ENCODE results near the gene LIN7B.

Gene LIN7B

DNA sequence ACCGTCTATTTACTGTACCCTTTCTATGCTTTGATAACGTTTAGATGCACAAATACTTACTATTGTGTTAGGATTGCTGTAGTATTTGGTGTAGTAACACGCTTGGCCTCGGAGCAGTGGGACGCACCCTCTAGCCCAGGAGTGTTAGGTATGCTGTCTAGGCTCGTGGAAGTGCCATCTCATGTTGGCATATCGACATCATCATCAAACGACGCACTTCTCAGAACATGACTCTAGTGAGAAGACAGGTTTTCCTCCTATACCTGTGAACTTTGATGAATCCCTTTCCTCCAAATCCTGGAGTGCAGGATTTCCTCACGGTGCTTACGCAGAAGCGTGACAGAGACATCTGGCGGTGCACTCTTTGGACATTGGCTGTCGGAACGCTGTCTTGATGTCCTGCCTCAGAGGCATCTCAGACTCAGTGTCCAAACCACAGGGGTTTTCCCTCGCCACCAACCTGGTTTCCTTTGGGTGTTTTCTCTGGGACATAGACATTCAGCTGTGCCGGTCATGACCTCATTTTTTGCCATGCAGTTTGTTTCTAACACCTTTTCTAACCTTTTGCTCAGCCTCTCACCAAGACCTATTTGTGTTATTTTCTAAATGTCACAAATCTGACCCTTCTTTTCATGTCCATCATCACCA, 22.7 kb upstream of the LIN7B start:
- TF ChIP-seq TEAD4 (IDR thresholded peaks at IDR 0.05): no peak
- TF ChIP-seq CREB1 (IDR thresholded peaks at IDR 0.05; ENCODE audit: low read depth): no peak
- no peak for TF ChIP-seq EGR1 (IDR thresholded peaks at IDR 0.05)
- TF ChIP-seq TAF1 (IDR thresholded peaks at IDR 0.05; ENCODE audit: low read depth): no peak
- TF ChIP-seq NFIC (IDR thresholded peaks at IDR 0.05): no peak
- TF ChIP-seq, protein P1, sequence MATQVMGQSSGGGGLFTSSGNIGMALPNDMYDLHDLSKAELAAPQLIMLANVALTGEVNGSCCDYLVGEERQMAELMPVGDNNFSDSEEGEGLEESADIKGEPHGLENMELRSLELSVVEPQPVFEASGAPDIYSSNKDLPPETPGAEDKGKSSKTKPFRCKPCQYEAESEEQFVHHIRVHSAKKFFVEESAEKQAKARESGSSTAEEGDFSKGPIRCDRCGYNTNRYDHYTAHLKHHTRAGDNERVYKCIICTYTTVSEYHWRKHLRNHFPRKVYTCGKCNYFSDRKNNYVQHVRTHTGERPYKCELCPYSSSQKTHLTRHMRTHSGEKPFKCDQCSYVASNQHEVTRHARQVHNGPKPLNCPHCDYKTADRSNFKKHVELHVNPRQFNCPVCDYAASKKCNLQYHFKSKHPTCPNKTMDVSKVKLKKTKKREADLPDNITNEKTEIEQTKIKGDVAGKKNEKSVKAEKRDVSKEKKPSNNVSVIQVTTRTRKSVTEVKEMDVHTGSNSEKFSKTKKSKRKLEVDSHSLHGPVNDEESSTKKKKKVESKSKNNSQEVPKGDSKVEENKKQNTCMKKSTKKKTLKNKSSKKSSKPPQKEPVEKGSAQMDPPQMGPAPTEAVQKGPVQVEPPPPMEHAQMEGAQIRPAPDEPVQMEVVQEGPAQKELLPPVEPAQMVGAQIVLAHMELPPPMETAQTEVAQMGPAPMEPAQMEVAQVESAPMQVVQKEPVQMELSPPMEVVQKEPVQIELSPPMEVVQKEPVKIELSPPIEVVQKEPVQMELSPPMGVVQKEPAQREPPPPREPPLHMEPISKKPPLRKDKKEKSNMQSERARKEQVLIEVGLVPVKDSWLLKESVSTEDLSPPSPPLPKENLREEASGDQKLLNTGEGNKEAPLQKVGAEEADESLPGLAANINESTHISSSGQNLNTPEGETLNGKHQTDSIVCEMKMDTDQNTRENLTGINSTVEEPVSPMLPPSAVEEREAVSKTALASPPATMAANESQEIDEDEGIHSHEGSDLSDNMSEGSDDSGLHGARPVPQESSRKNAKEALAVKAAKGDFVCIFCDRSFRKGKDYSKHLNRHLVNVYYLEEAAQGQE (IDR thresholded peaks at IDR 0.05; ENCODE audit: low read depth): no peak
- TF ChIP-seq FOXM1 (IDR thresholded peaks at IDR 0.05; ENCODE audit: borderline replicate concordance, low read depth): no peak
- TF ChIP-seq RAD21 (IDR thresholded peaks at IDR 0.05; ENCODE audit: low read depth): no peak
- TF ChIP-seq USF1 (IDR thresholded peaks at IDR 0.05): no peak
- TF ChIP-seq, protein P2, sequence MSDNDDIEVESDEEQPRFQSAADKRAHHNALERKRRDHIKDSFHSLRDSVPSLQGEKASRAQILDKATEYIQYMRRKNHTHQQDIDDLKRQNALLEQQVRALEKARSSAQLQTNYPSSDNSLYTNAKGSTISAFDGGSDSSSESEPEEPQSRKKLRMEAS (IDR thresholded peaks at IDR 0.05): no peak
- no peak for TF ChIP-seq EP300 (IDR thresholded peaks at IDR 0.05; ENCODE audit: borderline replicate concordance)
- no peak for TF ChIP-seq CEBPB (IDR thresholded peaks at IDR 0.05)
- TF ChIP-seq ZBTB7A (IDR thresholded peaks at IDR 0.05; ENCODE audit: low read depth): no peak

GRCh38 chr19:49092686-49093085, 21.5 kb upstream of the LIN7B start:
- TF ChIP-seq FOXM1 (IDR thresholded peaks at IDR 0.05; ENCODE audit: borderline replicate concordance, low read depth) (no peak), ZBTB7A (IDR thresholded peaks at IDR 0.05; ENCODE audit: low read depth) (no peak)

DNA sequence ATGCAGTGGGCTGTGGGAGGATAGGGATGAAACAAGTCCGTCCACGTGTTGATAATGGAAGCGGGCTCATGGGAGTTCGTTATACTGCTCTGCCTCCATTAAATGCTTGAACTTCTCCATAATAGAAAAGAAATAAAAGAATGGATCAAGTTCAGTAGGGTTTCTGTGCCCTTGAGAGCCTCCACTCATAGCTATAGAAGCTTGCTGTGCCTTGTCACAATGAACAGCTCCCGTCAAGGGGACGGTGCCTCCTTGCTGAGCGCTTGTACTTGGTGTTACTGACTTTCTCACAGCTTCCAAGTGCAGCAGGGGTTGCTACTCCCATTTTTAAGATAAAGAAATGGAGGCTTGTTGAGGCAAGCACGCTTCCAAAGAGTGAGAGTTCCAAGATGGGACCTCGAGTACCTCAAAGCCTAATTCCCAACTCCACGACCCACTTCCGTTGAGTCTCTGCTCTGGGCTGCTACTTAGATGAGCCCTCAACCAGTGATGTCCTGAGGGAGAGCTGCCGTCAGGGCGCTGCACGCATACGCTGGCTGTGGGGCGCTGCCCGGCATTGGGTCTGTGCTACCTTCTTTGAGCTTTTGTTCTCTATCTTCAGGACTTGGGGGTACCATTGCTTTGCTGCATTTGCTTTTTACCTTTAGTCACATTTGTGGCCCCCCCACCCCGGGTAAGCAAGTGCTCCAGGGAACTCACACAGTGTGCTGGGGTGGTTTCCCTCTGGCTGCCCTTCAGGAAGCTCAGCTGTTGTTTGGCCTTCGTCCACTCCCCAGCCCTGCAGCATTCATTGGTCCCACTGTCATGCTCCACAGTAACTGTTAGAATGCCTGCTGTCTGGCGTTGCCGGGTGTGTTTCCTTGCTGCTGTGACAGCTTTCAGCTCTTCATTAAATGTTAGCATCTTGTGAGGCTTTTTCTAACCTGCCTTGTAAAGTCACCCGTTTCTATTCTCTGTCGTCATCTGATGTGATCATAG, 19.4 kb upstream of the LIN7B start:
- TF ChIP-seq ZBTB7A (IDR thresholded peaks at IDR 0.05; ENCODE audit: low read depth) (no peak), EP300 (IDR thresholded peaks at IDR 0.05; ENCODE audit: borderline replicate concordance) (no peak), CREB1 (IDR thresholded peaks at IDR 0.05; ENCODE audit: low read depth) (no peak), TAF1 (IDR thresholded peaks at IDR 0.05; ENCODE audit: low read depth) (no peak), RAD21 (IDR thresholded peaks at IDR 0.05; ENCODE audit: low read depth) (no peak), TCF12 (IDR thresholded peaks at IDR 0.05; ENCODE audit: low read depth) (no peak), CEBPB (IDR thresholded peaks at IDR 0.05) (no peak), FOXM1 (IDR thresholded peaks at IDR 0.05; ENCODE audit: borderline replicate concordance, low read depth) (no peak), YY1 (IDR thresholded peaks at IDR 0.05; ENCODE audit: low read depth) (no peak), EGR1 (IDR thresholded peaks at IDR 0.05) (no peak), USF1 (IDR thresholded peaks at IDR 0.05) (no peak), NFIC (IDR thresholded peaks at IDR 0.05) (no peak), TEAD4 (IDR thresholded peaks at IDR 0.05) (no peak)
- TF ChIP-seq, protein P1 (IDR thresholded peaks at IDR 0.05; ENCODE audit: low read depth): no peak
- TF ChIP-seq, protein P2 (IDR thresholded peaks at IDR 0.05): no peak

- TF ChIP-seq, protein P2 (IDR thresholded peaks at IDR 0.05): no peak
- peak; percentile 80 for TF ChIP-seq RAD21 (IDR thresholded peaks at IDR 0.05; ENCODE audit: low read depth)
Observed at GRCh38 chr19:49097453-49098288, 16.5 kb upstream of the LIN7B start.

- TF ChIP-seq NFIC (IDR thresholded peaks at IDR 0.05): no peak
- no peak for TF ChIP-seq TCF12 (IDR thresholded peaks at IDR 0.05; ENCODE audit: low read depth)
- no peak for TF ChIP-seq TAF1 (IDR thresholded peaks at IDR 0.05; ENCODE audit: low read depth)
- no peak for TF ChIP-seq EP300 (IDR thresholded peaks at IDR 0.05; ENCODE audit: borderline replicate concordance)
- no peak for TF ChIP-seq YY1 (IDR thresholded peaks at IDR 0.05; ENCODE audit: low read depth)
- TF ChIP-seq, protein P2 (IDR thresholded peaks at IDR 0.05): no peak
- TF ChIP-seq RAD21 (IDR thresholded peaks at IDR 0.05; ENCODE audit: low read depth): no peak
- no peak for TF ChIP-seq FOXM1 (IDR thresholded peaks at IDR 0.05; ENCODE audit: borderline replicate concordance, low read depth)
Observed at GRCh38 chr19:49098795-49099194, 15.4 kb upstream of the LIN7B start.
